ENCODE measurements around the gene SLTM. TPM values are rescaled to one million over a fixed set of nuclear protein-coding genes. Genes with fewer than 3 reads are reported as not detected.

The SLTM gene
- total RNA-seq, 1 experiment from 2014 or later, result 108 TPM

DNA sequence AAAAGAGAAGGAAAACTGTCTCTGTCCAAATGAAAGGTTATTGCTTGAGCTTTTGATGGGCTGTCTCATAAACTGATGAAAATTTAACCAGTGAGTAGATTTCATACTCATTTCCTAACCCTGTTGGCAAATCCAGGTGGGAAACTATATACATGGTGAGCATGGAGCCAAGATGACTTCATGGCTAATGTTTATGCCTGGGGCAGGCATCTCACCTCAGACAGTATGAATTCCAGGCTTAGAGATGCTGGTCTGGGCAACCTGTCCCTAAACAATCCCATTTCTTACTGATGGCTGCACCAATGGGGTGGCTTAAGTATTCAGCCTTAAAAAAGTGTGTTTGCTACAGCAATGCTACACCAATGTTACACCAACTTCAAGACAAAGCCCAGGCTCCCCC lies 58.1 kb downstream of the SLTM start:
- intact Hi-C loops (cut with micrococcal nuclease), result loop anchor here (10.0 kb wide), 1 partner anchor 651 kb away; no protein-coding TSS in a partner anchor
- no peaks in the 10 kb centered on the region for H3K9me3 Mint-ChIP-seq (ENCODE audit: unreplicated experiment)
- ChIA-PET POLR2A (interaction anchor here (0.6 to 1.9 kb wide), 5 partner anchors 19 to 1045 kb away, joined by 3 to 9 read pairs (median 4); partner anchors contain the start of gene MINDY2), CTCF (no interaction called here)
- peaks cover 45% of the 10 kb centered on the region for H3K36me3 Mint-ChIP-seq (ENCODE audit: insufficient read depth, unreplicated experiment)
- no peak overlapping the region for H3K27ac Mint-ChIP-seq (ENCODE audit: low read depth, unreplicated experiment)
- TF ChIP-seq, protein P1, sequence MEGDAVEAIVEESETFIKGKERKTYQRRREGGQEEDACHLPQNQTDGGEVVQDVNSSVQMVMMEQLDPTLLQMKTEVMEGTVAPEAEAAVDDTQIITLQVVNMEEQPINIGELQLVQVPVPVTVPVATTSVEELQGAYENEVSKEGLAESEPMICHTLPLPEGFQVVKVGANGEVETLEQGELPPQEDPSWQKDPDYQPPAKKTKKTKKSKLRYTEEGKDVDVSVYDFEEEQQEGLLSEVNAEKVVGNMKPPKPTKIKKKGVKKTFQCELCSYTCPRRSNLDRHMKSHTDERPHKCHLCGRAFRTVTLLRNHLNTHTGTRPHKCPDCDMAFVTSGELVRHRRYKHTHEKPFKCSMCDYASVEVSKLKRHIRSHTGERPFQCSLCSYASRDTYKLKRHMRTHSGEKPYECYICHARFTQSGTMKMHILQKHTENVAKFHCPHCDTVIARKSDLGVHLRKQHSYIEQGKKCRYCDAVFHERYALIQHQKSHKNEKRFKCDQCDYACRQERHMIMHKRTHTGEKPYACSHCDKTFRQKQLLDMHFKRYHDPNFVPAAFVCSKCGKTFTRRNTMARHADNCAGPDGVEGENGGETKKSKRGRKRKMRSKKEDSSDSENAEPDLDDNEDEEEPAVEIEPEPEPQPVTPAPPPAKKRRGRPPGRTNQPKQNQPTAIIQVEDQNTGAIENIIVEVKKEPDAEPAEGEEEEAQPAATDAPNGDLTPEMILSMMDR (IDR thresholded peaks at IDR 0.05; ENCODE audit: unreplicated experiment), result no peak
- no peak overlapping the region for H3K4me3 Mint-ChIP-seq (ENCODE audit: unreplicated experiment)
- BruUV-seq (replicated peaks), result no TSS peak
- H3K4me1 Mint-ChIP-seq (ENCODE audit: insufficient read depth, unreplicated experiment), result peaks cover 16% of the 10 kb centered on the region
- peak; percentile 56 for DNase-seq (ENCODE audit: unreplicated experiment)
- H3K27me3 Mint-ChIP-seq (ENCODE audit: insufficient read depth, unreplicated experiment), result no peaks in the 10 kb centered on the region

DNA sequence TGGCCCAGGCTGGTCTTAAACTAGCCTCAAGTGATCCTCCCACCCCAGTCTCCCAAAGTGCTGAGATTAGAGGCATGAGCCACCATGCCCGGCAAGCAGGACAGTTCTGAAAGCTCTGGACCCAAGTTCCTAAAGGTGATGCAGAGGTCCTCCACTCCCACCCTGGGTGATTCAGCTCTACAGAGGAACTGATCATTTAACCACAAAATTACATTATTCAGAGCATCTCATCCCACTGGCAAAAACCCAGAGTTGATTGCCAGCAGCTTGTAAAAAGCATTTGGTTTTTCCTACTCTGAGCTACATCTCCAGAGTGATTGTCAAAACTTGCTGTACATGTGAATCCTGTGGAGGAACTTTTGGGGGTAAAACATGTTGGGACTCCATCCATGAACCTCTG lies 60.2 kb downstream of the SLTM start:
- no peaks in the 10 kb centered on the region for H3K27me3 Mint-ChIP-seq (ENCODE audit: insufficient read depth, unreplicated experiment)
- intact Hi-C loops (cut with micrococcal nuclease), result loop anchor here (10.0 kb wide), 1 partner anchor 648 kb away; no protein-coding TSS in a partner anchor
- peak; percentile 51 for DNase-seq (ENCODE audit: unreplicated experiment)
- ChIA-PET POLR2A (interaction anchor here (0.6 to 1.6 kb wide), 2 partner anchors 11 to 42 kb away, joined by 3 to 4 read pairs; no protein-coding TSS in a partner anchor), CTCF (no interaction called here)
- peaks cover 16% of the 10 kb centered on the region for H3K4me1 Mint-ChIP-seq (ENCODE audit: insufficient read depth, unreplicated experiment)
- TF ChIP-seq, protein P1 (IDR thresholded peaks at IDR 0.05; ENCODE audit: unreplicated experiment), result no peak
- no peak overlapping the region for H3K4me3 Mint-ChIP-seq (ENCODE audit: unreplicated experiment)
- no peak overlapping the region for H3K27ac Mint-ChIP-seq (ENCODE audit: low read depth, unreplicated experiment)
- no peaks in the 10 kb centered on the region for H3K9me3 Mint-ChIP-seq (ENCODE audit: unreplicated experiment)
- H3K36me3 Mint-ChIP-seq (ENCODE audit: insufficient read depth, unreplicated experiment), result peaks cover 30% of the 10 kb centered on the region
- BruUV-seq (replicated peaks), result no TSS peak

DNA sequence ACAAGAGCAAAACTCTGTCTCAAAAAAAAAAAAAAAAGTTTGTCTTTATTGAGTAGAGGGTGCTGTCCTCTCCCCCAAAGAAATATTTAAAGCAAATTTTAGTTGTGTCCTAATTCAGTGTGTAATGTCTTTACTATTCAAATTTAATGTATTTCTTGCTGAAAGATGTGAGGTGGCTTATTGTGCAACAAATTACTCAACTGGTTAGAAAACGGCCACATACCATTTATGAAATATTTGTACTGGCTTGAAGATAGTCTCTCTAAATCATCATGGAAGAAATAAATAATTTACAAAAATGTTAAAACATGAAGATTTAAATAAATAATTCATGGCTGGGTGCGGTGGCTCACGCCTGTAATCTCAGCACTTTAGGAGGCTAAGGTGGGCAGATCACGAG lies 63.0 kb downstream of the SLTM start:
- no TSS peak for BruUV-seq (replicated peaks)
- POLR2A ChIA-PET, result interaction anchor here (0.6 kb wide), 1 partner anchor 53 kb away, joined by 4 read pairs; no protein-coding TSS in a partner anchor

GRCh38 chr15:58867926-58868325 lies 65.6 kb downstream of the SLTM start:
- Mint-ChIP-seq H3K27me3 (ENCODE audit: insufficient read depth, unreplicated experiment) (no peaks in the 10 kb centered on the region), H3K27ac (ENCODE audit: low read depth, unreplicated experiment) (no peak overlapping the region), H3K4me3 (ENCODE audit: unreplicated experiment) (no peak overlapping the region), H3K9me3 (ENCODE audit: unreplicated experiment) (no peaks in the 10 kb centered on the region), H3K4me1 (ENCODE audit: insufficient read depth, unreplicated experiment) (peaks cover 6% of the 10 kb centered on the region), H3K36me3 (ENCODE audit: insufficient read depth, unreplicated experiment) (peaks cover 5% of the 10 kb centered on the region)
- no peak for DNase-seq (ENCODE audit: unreplicated experiment)
- intact Hi-C loops (cut with micrococcal nuclease), result loop anchor here (10.0 kb wide), 1 partner anchor 93 kb away; the partner anchor contains the start of gene MINDY2
- BruUV-seq (replicated peaks), result no TSS peak
- POLR2A ChIA-PET, result interaction anchor here (0.6 kb wide), 1 partner anchor 58 kb away, joined by 3 read pairs; no protein-coding TSS in a partner anchor
- CTCF ChIA-PET, result no interaction called here
- TF ChIP-seq, protein P1 (IDR thresholded peaks at IDR 0.05; ENCODE audit: unreplicated experiment), result no peak

More for the DNA sequence above, 63.0 kb downstream of the SLTM start:
- H3K36me3 Mint-ChIP-seq (ENCODE audit: insufficient read depth, unreplicated experiment), result peaks cover 5% of the 10 kb centered on the region
- H3K27me3 Mint-ChIP-seq (ENCODE audit: insufficient read depth, unreplicated experiment), result no peaks in the 10 kb centered on the region
- H3K9me3 Mint-ChIP-seq (ENCODE audit: unreplicated experiment), result no peaks in the 10 kb centered on the region
- peaks cover under 1% of the 10 kb centered on the region for H3K4me1 Mint-ChIP-seq (ENCODE audit: insufficient read depth, unreplicated experiment)
- no peak overlapping the region for H3K4me3 Mint-ChIP-seq (ENCODE audit: unreplicated experiment)
- intact Hi-C loops (cut with micrococcal nuclease), result loop anchor here (10.0 kb wide), 1 partner anchor 646 kb away; no protein-coding TSS in a partner anchor
- peak; percentile 41 for DNase-seq (ENCODE audit: unreplicated experiment)
- CTCF ChIA-PET, result no interaction called here
- TF ChIP-seq, protein P1 (IDR thresholded peaks at IDR 0.05; ENCODE audit: unreplicated experiment), result no peak
- no peak overlapping the region for H3K27ac Mint-ChIP-seq (ENCODE audit: low read depth, unreplicated experiment)

Data from MCF 10A (cell line).